Activated gamma-delta T cell treated with anti-CD3 and anti-CD28 coated beads, Interleukin-2, amount 50 U/mL, for 16 hours (primary cell): ENCODE results near the gene IL23R.

Experiments used
- DNase-seq: peaks from one replicate; pipeline ENCODE4 v3.0.0-alpha.2; 2020; ENCODE audit warnings: low read depth

IL23R gene

GRCh38 chr1:67149179-67149770 lies 17.0 kb upstream of the IL23R start:
- peak; percentile 47 for DNase-seq

- no peak for DNase-seq
Observed at GRCh38 chr1:67150931-67151330, 15.3 kb upstream of the IL23R start.

GRCh38 chr1:67158401-67158800 lies 7.9 kb upstream of the IL23R start:
- no peak for DNase-seq

- no peak for DNase-seq
Observed at GRCh38 chr1:67159233-67159632, 7.0 kb upstream of the IL23R start.

GRCh38 chr1:67162954-67163353 lies 3.3 kb upstream of the IL23R start:
- no peak for DNase-seq

- DNase-seq, result no peak
Observed at GRCh38 chr1:67165468-67166041, 699 bp upstream of the IL23R start.

GRCh38 chr1:67169496-67169895 lies 3.2 kb downstream of the IL23R start:
- DNase-seq, result no peak

GRCh38 chr1:67169932-67170331 lies 3.7 kb downstream of the IL23R start:
- DNase-seq, result no peak

- DNase-seq, result no peak
Observed at GRCh38 chr1:67170751-67171573, 4.7 kb downstream of the IL23R start.

- DNase-seq, result no peak
Observed at GRCh38 chr1:67171574-67171955, 5.3 kb downstream of the IL23R start.

GRCh38 chr1:67171978-67172377 lies 5.7 kb downstream of the IL23R start:
- DNase-seq, result no peak

- DNase-seq, result no peak
Observed at GRCh38 chr1:67173988-67174387, 7.7 kb downstream of the IL23R start.

GRCh38 chr1:67174716-67175284 lies 8.5 kb downstream of the IL23R start:
- no peak for DNase-seq

- DNase-seq, result no peak
Observed at GRCh38 chr1:67175530-67176087, 9.4 kb downstream of the IL23R start.

- DNase-seq, result no peak
Observed at GRCh38 chr1:67184838-67185421, 18.7 kb downstream of the IL23R start.

GRCh38 chr1:67188137-67188536 lies 21.9 kb downstream of the IL23R start:
- DNase-seq, result no peak

- no peak for DNase-seq
Observed at GRCh38 chr1:67189953-67190352, 23.7 kb downstream of the IL23R start.

GRCh38 chr1:67190410-67190809 lies 24.2 kb downstream of the IL23R start:
- DNase-seq, result no peak

GRCh38 chr1:67190942-67191341 lies 24.7 kb downstream of the IL23R start:
- DNase-seq, result no peak

GRCh38 chr1:67191668-67192520 lies 25.6 kb downstream of the IL23R start:
- no peak for DNase-seq

- DNase-seq, result no peak
Observed at GRCh38 chr1:67192902-67193301, 26.6 kb downstream of the IL23R start.
